ENCODE results near the gene MUC12. TPM values are rescaled to one million over a fixed set of nuclear protein-coding genes. Genes with fewer than 3 reads are reported as not detected.
A peak's percentile ranks its signal among the peaks of the same experiment; 100 is the strongest.

MUC12 gene
- total RNA-seq, 4 donors from 2014 or later: not detected

DNA sequence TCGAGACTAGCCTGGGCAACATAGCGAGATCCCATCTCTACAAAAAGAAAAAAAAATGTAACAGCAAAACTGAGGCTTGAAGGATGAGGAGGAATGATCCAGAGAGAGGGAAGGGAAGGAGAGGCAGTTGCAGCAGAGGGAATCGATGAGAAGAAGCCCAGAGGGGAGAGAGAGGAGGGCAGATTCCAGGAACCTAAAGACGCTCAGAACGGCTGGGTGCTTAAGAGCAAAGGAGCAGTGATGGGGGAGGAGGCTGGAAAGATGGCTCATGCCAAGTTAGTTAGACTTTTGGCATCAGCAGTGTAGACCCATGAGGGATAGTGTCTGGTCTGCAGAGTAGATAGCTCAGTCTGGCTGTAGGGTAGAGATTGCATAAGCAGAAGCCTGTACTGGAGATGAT, 40.3 kb downstream of the MUC12 start:
- no peaks in the 10 kb centered on the region for H3K9me3 ChIP-seq
- H3K27ac ChIP-seq: no peak overlapping the region
- H3K4me1 ChIP-seq: no peaks in the 10 kb centered on the region
- peaks cover 5% of the 10 kb centered on the region for H3K27me3 ChIP-seq
- 72% methylated on average over 5 of the region's 5 CpGs for WGBS
- DNase-seq (ENCODE audit: low spot score in 2 of 2): no peak
- no peaks in the 10 kb centered on the region for H3K36me3 ChIP-seq
- H3K4me3 ChIP-seq: no peak overlapping the region
- no peak for TF ChIP-seq POLR2AphosphoS5 (IDR thresholded peaks at IDR 0.05)
- no peak for TF ChIP-seq POLR2A (IDR thresholded peaks at IDR 0.05)
- TF ChIP-seq, protein P1, sequence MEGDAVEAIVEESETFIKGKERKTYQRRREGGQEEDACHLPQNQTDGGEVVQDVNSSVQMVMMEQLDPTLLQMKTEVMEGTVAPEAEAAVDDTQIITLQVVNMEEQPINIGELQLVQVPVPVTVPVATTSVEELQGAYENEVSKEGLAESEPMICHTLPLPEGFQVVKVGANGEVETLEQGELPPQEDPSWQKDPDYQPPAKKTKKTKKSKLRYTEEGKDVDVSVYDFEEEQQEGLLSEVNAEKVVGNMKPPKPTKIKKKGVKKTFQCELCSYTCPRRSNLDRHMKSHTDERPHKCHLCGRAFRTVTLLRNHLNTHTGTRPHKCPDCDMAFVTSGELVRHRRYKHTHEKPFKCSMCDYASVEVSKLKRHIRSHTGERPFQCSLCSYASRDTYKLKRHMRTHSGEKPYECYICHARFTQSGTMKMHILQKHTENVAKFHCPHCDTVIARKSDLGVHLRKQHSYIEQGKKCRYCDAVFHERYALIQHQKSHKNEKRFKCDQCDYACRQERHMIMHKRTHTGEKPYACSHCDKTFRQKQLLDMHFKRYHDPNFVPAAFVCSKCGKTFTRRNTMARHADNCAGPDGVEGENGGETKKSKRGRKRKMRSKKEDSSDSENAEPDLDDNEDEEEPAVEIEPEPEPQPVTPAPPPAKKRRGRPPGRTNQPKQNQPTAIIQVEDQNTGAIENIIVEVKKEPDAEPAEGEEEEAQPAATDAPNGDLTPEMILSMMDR (IDR thresholded peaks at IDR 0.05): no peak
- TF ChIP-seq EP300 (IDR thresholded peaks at IDR 0.05): no peak

DNA sequence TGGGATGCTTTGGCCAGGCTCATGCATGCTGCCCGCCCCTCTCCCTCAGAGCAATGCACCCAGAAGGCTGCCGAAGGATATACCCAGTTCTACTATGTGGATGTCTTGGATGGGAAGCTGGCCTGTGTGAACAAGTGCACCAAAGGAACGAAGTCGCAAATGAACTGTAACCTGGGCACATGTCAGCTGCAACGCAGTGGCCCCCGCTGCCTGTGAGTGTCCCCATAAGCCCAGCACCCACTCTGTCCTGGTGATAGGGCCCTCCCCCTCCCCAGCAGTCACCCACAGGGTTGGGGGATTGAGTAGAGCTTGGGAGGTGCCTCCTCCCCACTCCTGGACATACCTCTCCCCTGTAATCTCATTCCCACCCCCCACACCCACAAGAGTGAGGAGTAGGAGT, 43.6 kb downstream of the MUC12 start:
- Histone ChIP-seq H3K9me3 (no peaks in the 10 kb centered on the region), H3K4me3 (no peak overlapping the region), H3K27ac (no peak overlapping the region), H3K27me3 (peaks cover 18% of the 10 kb centered on the region), H3K4me1 (peaks cover 11% of the 10 kb centered on the region), H3K36me3 (no peaks in the 10 kb centered on the region)
- no peak for DNase-seq (ENCODE audit: low spot score in 2 of 2)
- WGBS: 92% methylated on average over 6 of the region's 6 CpGs
- no peak for TF ChIP-seq EP300 (IDR thresholded peaks at IDR 0.05)
- TF ChIP-seq POLR2AphosphoS5 (IDR thresholded peaks at IDR 0.05): no peak
- TF ChIP-seq, protein P1 (IDR thresholded peaks at IDR 0.05): no peak

DNA sequence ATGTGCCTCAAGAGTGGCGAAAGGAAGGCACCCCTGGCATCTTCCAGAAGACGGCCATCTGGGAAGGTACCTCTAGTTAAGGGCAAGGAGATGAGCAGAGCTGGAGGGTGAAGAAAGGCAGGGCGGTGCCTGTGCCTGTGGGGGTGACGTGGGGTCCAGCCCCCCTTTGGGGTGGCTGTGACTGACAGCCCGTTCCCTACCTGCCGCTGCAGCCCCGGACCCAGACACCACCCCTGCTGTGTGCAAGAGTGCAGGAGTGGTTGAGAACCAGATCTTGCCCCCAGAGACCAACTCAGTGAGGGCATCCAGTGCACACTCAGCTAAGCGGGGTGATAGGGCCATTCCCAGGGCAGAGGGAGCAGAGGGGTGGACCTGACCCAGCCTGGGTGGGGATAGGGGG, 46.3 kb downstream of the MUC12 start:
- Histone ChIP-seq H3K27me3 (peaks cover 17% of the 10 kb centered on the region), H3K36me3 (no peaks in the 10 kb centered on the region), H3K9me3 (no peaks in the 10 kb centered on the region), H3K27ac (no peak overlapping the region), H3K4me1 (peaks cover 11% of the 10 kb centered on the region), H3K4me3 (no peak overlapping the region)
- TF ChIP-seq POLR2AphosphoS5 (IDR thresholded peaks at IDR 0.05): no peak
- TF ChIP-seq POLR2A (IDR thresholded peaks at IDR 0.05): no peak
- TF ChIP-seq EP300 (IDR thresholded peaks at IDR 0.05): no peak
- TF ChIP-seq, protein P1 (IDR thresholded peaks at IDR 0.05): no peak
- no peak for DNase-seq (ENCODE audit: low spot score in 2 of 2)
- 86% methylated on average over 1 of the region's 8 CpGs for WGBS

DNA sequence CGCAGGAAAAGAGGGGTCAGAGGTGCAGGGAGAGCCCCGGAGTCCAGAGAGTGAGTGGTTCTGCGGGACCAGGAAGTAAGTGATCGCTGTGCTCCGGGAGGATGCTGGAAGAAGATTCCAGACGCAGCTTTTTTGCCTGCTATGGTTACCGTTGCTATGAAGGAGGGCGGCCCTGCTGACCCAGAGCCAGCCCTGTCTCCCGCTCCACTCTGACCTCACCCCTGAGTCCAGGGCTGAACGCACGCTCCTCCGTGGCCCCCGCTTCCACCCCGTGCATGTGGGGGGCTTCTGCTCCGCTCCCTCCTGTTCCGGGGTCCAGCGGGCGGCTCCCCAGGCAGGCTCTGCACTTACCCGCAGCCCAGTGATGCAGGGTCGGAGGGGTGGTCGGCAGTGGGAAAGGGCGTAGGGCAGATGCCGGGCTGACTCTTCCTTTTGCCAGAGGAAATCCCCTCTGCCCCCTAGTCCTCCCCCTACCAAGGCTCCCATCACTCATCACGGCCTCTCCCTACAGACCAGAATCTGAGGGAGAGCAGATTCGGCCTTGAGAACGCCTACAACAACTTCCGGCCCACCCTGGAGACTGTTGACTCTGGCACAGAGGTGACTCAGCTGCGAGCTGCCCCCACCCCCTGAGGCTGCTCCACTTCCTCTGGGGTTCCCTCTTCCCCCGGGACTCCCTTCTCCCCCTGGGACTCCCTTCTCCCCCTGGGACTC, 47.9 kb downstream of the MUC12 start:
- TF ChIP-seq, protein P1 (IDR thresholded peaks at IDR 0.05): no peak
- TF ChIP-seq POLR2AphosphoS5 (IDR thresholded peaks at IDR 0.05) (no peak), POLR2A (IDR thresholded peaks at IDR 0.05) (no peak), EP300 (IDR thresholded peaks at IDR 0.05) (no peak)
- peaks cover 17% of the 10 kb centered on the region for H3K27me3 ChIP-seq
- peak overlapping the region; percentile 85 for H3K27ac ChIP-seq

DNA sequence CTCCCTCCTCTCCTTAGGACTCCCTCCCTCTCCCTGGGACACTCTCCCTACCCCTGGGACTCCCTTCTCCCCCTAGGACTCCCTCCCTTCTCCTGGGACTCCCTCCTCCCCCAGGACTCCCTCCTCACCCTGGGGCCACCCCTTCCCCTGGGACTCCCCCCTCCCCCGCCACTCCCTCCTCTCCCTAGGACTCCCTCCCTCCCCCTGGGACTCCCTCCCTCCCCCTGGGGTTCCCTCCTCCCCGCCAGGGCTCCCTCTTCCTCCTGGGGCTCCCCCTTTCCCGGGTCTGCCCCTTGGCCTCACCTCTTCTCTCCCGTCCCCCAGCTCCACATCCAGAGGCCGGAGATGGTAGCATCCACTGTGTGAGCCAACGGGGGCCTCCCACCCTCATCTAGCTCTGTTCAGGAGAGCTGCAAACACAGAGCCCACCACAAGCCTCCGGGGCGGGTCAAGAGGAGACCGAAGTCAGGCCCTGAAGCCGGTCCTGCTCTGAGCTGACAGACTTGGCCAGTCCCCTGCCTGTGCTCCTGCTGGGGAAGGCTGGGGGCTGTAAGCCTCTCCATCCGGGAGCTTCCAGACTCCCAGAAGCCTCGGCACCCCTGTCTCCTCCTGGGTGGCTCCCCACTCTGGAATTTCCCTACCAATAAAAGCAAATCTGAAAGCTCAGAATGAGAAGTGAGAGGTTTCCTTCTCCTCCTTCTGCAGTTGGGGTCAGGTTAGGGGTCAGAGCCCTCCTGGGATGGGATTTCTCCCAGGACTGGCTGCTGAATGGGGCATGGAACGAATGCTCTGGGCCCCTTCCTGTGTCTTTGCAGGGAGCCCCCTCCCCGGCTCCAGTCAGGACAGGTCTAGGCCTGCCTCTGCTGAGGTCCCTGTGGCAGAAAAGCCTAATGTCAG, 49.2 kb downstream of the MUC12 start:
- Histone ChIP-seq H3K4me3 (no peak overlapping the region), H3K4me1 (peaks cover 11% of the 10 kb centered on the region), H3K27me3 (peaks cover 17% of the 10 kb centered on the region), H3K9me3 (no peaks in the 10 kb centered on the region), H3K36me3 (no peaks in the 10 kb centered on the region), H3K27ac (no peak overlapping the region)
- 42% methylated on average over 11 of the region's 14 CpGs for WGBS
- TF ChIP-seq POLR2AphosphoS5 (IDR thresholded peaks at IDR 0.05) (no peak), POLR2A (IDR thresholded peaks at IDR 0.05) (no peak), EP300 (IDR thresholded peaks at IDR 0.05) (no peak)
- TF ChIP-seq, protein P1 (IDR thresholded peaks at IDR 0.05): no peak
- DNase-seq (ENCODE audit: low spot score in 2 of 2): no peak

More for the DNA sequence above, 47.9 kb downstream of the MUC12 start:
- H3K36me3 ChIP-seq: no peaks in the 10 kb centered on the region
- whole genome bisulfite sequencing: under 1% methylated on average over 22 of the region's 29 CpGs
- peaks cover 11% of the 10 kb centered on the region for H3K4me1 ChIP-seq
- peak overlapping the region; percentile 53 for H3K4me3 ChIP-seq
- peak; percentile 84 to 86 for DNase-seq (ENCODE audit: low spot score in 2 of 2)
- no peaks in the 10 kb centered on the region for H3K9me3 ChIP-seq
